GM18526 (cell line): Measurements from ENCODE around the gene SCN5A.

Experiments
- POLR2A ChIP-seq: IDR thresholded peaks from 3 replicates; pipeline ENCODE4 v1.6.1; 2011; ENCODE audit not compliant: insufficient read length; ENCODE audit errors: extremely low read depth

SCN5A gene

DNA sequence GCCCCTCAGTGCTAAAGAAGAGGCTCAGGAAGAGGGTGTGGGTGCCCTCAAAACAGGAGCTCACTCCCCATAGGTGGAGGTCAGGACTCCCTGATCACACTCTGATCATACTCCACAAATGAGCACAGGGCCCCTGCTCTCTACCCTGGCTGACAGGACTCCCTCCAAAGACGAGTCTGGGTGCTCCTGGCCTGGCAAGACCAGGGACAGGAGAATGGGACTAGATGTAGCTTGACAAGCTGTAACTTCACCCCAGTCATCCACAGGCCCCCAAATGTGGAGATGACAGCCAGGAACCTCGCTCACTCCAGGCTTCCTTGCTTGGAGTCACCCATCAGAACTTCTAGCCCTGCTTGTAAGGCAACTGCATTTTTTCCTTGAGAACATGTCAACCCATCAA lies 11.1 kb downstream of the SCN5A start:
- TF ChIP-seq POLR2A = no peak

DNA sequence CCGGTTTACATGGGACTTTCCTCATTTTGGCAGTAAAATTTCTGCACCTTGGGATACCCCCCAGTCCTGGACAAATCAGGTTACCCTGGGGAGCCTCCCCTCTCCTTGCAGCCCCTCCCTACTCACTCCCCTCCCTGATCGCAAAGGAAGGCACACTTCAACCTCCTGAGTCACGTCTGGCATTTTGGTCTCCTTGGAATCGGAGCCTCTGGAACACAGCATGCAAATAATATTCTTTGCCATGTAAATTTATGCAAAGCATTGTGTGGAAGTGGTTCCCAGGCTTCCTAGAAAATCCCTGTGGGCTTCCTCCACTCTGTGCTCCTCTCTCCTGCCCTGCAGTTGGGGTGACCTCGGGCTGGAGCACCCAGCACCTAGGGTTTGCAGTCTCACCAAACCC lies 11.6 kb downstream of the SCN5A start:
- no peak for TF ChIP-seq POLR2A

GRCh38 chr3:38636881-38637280 lies 12.6 kb downstream of the SCN5A start:
- no peak for TF ChIP-seq POLR2A

DNA sequence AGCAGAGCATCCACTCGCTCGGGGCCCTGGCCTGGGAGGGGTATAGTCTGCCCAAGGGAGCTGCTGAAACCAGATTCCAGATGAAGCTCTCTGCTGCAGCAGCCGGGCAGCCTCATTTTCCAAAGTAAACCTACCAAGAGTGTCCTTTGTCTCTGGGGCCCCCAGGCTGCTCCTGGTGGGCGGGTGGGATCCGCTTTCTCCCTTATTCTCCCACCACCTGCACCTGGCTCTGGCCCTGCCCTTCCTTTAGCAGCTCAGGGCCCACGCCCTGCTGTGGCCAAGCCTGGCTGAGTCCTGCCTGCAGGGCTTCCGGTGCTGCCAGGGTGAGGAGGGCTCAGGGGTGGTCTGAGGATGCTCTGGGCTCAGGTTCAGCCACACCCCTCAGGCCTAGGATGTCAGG lies 13.0 kb downstream of the SCN5A start:
- no peak for TF ChIP-seq POLR2A

DNA sequence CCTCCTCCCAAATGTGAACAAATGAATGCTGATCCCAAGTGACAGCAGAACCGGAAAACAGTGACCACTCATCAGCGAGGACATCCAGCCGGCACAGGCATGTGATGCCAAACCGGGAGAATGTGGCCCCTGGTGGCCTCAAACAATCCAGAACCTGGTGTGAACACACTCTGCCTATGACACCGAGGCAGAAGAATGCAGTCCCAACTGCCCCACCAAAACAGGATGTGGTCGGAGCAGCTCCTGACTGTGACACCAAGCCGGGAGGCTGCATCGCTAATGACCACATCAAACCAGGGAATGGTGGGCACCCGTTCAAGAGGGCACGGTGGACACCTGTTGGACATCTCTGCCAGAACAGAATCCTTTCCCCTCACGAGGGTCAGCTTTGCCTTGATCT lies 15.4 kb downstream of the SCN5A start:
- TF ChIP-seq POLR2A = no peak

DNA sequence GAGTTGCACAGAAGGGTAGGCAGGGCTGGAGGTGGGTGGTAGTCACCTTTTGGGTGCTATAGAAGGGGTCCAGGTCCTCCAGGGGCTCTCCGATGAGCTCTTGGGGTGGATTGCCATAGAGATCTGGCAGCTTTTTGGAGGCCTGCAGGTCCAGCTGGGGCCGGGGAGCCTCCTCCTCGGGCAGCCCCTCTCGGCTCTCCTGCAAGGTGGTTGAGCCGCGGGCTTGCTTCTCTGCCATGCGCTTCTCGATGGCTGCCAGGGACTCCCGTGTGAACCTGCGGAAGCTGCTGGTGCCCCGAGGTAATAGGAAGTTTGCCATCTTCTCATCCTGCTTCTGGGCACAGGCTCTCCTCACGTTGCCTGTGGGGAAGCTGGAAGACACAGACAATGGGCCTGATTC lies 16.5 kb downstream of the SCN5A start:
- TF ChIP-seq POLR2A = no peak

DNA sequence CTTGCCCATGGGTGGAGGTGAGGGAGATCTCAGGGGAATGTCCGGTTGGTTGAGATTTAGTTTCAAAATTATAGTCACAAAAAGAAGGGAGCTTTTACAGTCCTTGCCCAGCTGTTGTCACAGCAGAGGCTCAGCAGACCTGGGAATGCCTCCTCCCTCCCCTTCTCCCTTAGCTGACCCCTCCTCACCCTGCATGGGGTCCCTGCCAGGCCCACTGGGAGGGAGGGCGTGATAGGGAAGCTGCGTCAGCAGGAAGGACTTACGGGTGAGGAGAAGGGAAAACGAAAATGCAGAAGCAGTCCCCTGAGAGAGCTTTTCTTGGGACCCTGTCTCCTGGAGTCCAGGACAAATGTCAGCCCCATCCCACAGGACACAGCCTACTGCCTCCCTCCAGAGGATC lies 18.9 kb downstream of the SCN5A start:
- TF ChIP-seq POLR2A = no peak

DNA sequence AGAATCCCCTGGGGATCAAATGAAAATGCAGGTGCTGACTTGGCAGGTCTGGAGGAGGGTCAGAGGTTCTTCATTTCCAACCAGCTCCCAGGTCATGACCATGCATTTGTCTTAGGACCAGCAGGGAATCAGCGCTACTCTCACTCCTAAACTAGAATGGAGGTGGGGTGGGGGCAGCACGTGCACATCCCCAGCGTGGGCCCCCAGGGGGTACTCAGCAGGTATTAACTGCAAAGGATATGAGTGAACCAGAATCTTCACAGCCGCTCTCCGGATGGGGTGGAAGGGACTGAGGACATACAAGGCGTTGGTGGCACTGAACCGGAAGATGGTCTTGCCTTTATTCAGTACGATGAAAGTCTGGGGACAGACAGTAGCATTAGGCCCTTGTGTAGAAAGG lies 19.4 kb downstream of the SCN5A start:
- TF ChIP-seq POLR2A = no peak

DNA sequence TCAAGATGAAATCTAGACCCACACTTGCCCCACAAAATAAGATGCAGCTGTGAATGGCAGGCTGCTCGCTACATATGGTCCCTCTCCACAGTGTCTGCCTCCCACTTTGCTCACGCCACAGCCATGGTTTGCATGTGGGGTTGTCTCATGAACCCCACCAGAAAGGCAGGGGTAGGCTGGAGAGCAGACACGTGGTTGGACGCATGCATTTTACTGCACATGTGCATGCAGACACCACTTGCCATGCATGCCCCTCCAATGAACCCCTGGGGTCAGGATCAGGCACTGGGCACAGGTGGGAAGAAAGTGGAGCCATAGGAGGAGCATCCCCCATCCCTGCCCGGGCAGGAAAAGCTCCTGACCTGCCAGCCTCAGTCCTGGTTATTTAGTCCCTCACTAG lies 20.7 kb downstream of the SCN5A start:
- no peak for TF ChIP-seq POLR2A

DNA sequence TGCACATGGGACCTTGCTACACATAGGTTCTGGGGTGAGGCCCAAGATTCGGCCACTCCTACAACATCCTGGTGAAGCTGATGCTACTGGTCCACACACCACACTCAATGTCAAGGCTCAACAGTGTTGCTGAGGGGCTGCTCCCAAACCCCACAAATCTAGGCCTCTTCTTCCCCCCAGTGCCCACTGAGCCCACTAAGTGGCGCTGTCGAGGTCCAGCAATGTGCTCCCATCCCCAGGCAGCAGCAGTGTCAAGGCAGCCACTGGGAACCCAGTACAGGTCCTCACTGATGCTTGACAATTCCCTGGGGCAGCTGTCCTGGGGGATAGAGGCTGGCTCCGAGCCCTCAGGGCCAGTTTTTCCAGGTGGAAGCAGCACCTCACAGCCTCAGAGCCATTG lies 21.5 kb downstream of the SCN5A start:
- TF ChIP-seq POLR2A = no peak

- TF ChIP-seq POLR2A = no peak
Measured at GRCh38 chr3:38626171-38626570, 23.3 kb downstream of the SCN5A start.

DNA sequence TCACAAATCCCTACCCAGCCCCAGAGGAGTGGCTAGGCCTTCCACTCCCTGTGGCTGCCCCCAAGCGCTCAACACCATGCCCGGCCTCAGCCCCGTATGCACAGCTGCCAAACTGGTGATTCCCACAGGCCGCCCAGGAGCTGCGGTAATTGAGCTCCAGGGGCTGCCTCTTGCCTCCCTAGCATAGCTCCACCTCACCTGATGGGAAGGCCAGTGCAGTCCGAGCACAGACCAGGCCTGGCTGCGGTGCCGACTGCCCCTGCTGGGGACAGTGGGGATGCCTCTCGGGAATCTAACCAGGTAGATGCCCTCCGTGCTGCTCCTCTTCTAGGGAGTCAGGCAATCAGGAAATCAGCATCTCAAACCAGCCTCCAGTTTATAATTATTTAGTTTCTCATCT lies 25.9 kb downstream of the SCN5A start:
- TF ChIP-seq POLR2A = no peak

DNA sequence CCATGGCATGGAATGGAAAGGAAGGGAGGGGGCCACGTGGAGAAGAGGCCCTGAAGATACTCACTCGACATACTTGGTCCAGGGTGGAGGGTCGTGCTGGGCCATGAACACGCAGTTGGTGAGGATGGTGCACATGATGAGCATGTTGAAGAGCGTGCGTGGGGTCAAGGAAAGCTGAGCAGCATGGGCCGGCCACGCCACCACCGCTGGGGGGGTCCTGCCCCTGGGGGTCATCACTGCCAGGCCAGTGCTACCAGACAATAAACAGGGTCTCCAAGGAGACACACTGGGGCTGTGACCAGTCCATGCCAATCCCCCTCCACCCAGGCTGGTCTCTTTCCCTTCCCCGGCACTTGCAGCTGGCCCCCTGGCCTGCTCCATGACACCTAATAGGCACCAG lies 27.2 kb downstream of the SCN5A start:
- no peak for TF ChIP-seq POLR2A

DNA sequence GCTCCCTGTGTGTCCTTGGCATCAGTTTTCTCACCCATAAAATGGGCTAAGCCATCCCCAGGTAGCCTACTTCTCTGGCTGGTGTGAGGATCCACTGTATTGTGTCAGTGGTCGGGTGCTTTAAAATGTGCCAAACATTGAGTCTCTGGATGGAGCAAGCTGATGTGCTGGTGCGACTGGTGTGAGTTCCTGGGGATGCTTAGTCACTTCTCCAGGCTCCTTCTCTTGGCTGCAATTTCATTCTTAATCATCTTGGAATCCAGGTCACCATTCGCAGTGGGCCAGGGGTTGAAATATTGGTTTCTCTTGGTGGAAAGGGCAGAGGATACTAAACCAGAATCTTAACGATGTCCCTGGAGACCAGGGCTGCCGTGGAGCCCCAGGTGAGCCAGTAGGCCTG lies 29.3 kb downstream of the SCN5A start:
- TF ChIP-seq POLR2A = no peak

DNA sequence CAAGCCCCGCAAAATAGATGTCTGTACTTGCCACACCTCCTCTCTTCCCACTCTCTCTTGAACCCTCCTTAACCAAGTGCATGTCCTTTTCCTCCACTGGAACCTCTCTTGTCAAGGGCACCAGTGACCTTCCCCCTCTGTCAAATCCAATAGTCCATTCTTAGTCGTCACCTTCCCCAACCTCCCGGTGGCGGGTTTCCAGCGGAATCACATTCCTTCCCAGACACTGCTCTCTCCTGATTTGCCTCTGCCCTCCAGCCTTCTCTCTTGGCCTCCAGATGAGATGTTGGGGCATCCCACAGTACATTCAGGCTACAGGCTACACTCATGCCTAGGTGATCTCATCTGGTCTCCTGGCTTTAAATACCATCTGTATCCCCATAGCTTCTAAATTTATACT lies 31.1 kb downstream of the SCN5A start:
- no peak for TF ChIP-seq POLR2A

DNA sequence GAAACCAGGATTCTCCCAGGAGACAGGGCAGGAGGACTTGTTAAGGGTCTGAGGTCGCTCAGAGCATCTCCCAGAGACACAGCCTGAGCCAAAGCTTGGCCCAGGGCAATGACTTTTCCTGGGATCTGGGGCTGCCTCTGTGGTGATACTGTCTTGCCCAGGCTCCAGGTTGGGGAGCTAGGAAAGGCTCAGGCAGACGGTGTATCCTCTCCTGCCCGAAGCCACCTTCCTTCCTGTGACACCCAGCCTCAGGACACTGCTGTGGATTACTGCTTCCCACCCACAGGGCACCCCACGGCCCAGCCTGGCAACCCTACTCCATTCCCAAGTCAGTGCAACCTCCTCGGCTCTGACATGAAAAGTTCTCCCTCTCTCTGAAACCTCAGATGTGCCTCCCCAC lies 31.9 kb downstream of the SCN5A start:
- TF ChIP-seq POLR2A = no peak

- TF ChIP-seq POLR2A = no peak
Measured at GRCh38 chr3:38617137-38617536, 32.4 kb downstream of the SCN5A start.

GRCh38 chr3:38616658-38617057 lies 32.8 kb downstream of the SCN5A start:
- no peak for TF ChIP-seq POLR2A
